Tibial nerve (tissue), 4 donors: ENCODE results near the gene ELFN1.

Experiments
- CTCF ChIP-seq, 5 experiments: fragments of 200-600 bp in 3 of 5; fragments of 450-650 bp in 2 of 5; sonication (generic) in 3 of 5; IDR thresholded peaks; one replicate each; pipeline ENCODE4 v1.5.1; 2016 to 2019; ENCODE audit warnings: antibody characterized with exemption in 5 of 5, mild to moderate bottlenecking in 3 of 5, moderate library complexity in 2 of 5
- EP300 ChIP-seq, 2 donors: sonication (generic); formaldehyde crosslinking; IDR thresholded peaks; one replicate each; pipeline ENCODE4 v1.6.1; 2017; ENCODE audit warnings: antibody characterized with exemption in 2 of 2, mild to moderate bottlenecking in 1 of 2
- POLR2A ChIP-seq, 2 donors: fragments of 450-650 bp; IDR thresholded peaks; one replicate each; pipeline ENCODE4 v1.6.1; 2017; ENCODE audit warnings: antibody characterized with exemption in 2 of 2, mild to moderate bottlenecking in 2 of 2, moderate library complexity in 2 of 2

GRCh38 chr7:1691601-1692514 lies 21.8 kb downstream of the ELFN1 start:
- no peak for TF ChIP-seq CTCF (IDR thresholded peaks at IDR 0.05)
- TF ChIP-seq POLR2A (IDR thresholded peaks at IDR 0.05) = no peak
- TF ChIP-seq EP300 (IDR thresholded peaks at IDR 0.05) = no peak
